SK-N-SH (cell line): ENCODE results near the gene PHPT1. TPM values are rescaled to one million over a fixed set of nuclear protein-coding genes. Genes with fewer than 3 reads are reported as not detected.

Experiments used
- CTCF ChIA-PET: fragments of 300-600, 350-600 bp; formaldehyde crosslinking; extraction: SDS; loops from one replicate; lab custom pipeline; 2021; lab: Yijun Ruan, JAX
- POLR2A ChIA-PET: fragments of 350-600 bp; sonication (Branson Sonifier 250); formaldehyde crosslinking; extraction: SDS; loops from one replicate; lab custom pipeline; 2020; ENCODE audit warnings: antibody characterized with exemption, inconsistent platforms; lab: Yijun Ruan, JAX
- DNase-seq: peaks from one replicate; pipeline ENCODE4 v3.0.0; 2012
- H2AFZ ChIP-seq: fragments of 200-600 bp; sonication (generic); 2 replicates; pipeline ENCODE4 v1.8.1; 2016; ENCODE audit warnings: antibody characterized with exemption, mild to moderate bottlenecking, low read depth
- H3F3A ChIP-seq: fragments of 200-600 bp; sonication (generic); replicated peaks from 2 replicates; pipeline ENCODE3; 2016; ENCODE audit warnings: antibody characterized with exemption, mild to moderate bottlenecking; ENCODE audit not compliant: insufficient read depth
- H3K27ac ChIP-seq, 2 experiments: fragments of 200-500 bp in 1 of 2; fragments of 200-600 bp in 1 of 2; sonication (Bioruptor generic) in 1 of 2; sonication (generic), shearing (Covaris generic) in 1 of 2; 2 replicates each; pipeline versions ENCODE4 v1.5.1 to v1.6.1; 2014 to 2016; ENCODE audit warnings: low read depth in 2 of 2, inconsistent platforms in 1 of 2, low read length in 1 of 2, mild to moderate bottlenecking in 1 of 2, mixed read lengths in 1 of 2
- H3K27me3 ChIP-seq: fragments of 200-600 bp; sonication (generic), shearing (Covaris generic); 2 replicates; pipeline ENCODE4 v1.6.1; 2016; ENCODE audit warnings: mixed run types; ENCODE audit not compliant: insufficient read depth
- H3K36me3 ChIP-seq, 2 experiments: fragments of 200-500 bp in 1 of 2; fragments of 200-600 bp in 1 of 2; sonication (Bioruptor generic) in 1 of 2; sonication (generic) in 1 of 2; replicated peaks in 1 of 2; 2 replicates each; pipeline versions ENCODE3 to v1.5.1; 2014 to 2016; ENCODE audit warnings: low read length in 1 of 2, mild to moderate bottlenecking in 1 of 2; ENCODE audit not compliant: insufficient read depth in 2 of 2, control insufficient read depth in 1 of 2
- H3K4me1 ChIP-seq, 2 experiments: fragments of 200-500 bp in 1 of 2; fragments of 200-600 bp in 1 of 2; sonication (Bioruptor generic) in 1 of 2; sonication (generic), shearing (Covaris generic) in 1 of 2; 2 replicates each; pipeline versions ENCODE4 v1.5.1 to v1.6.1; 2014 to 2016; ENCODE audit warnings: low read depth in 1 of 2, low read length in 1 of 2, mixed run types in 1 of 2; ENCODE audit not compliant: insufficient read depth in 2 of 2, control insufficient read depth in 1 of 2
- H3K4me2 ChIP-seq: fragments of 200-600 bp; sonication (generic), shearing (Covaris generic); 2 replicates; pipeline ENCODE4 v1.6.1; 2017; ENCODE audit warnings: mixed run types
- H3K4me3 ChIP-seq, 2 experiments: fragments of 200-500 bp in 1 of 2; fragments of 200-600 bp in 1 of 2; sonication (Bioruptor generic) in 1 of 2; sonication (generic), shearing (Covaris generic) in 1 of 2; 2 replicates each; pipeline versions ENCODE4 v1.5.1 to v1.8.1; 2014 to 2016; ENCODE audit warnings: low read depth in 2 of 2, inconsistent platforms in 1 of 2, low read length in 1 of 2, mild to moderate bottlenecking in 1 of 2, mixed read lengths in 1 of 2, moderate library complexity in 1 of 2
- H3K79me2 ChIP-seq: fragments of 200-600 bp; sonication (generic); 2 replicates; pipeline ENCODE4 v1.8.1; 2017; ENCODE audit warnings: mild to moderate bottlenecking; ENCODE audit not compliant: insufficient read depth
- H3K9ac ChIP-seq: fragments of 200-600 bp; sonication (generic); 2 replicates; pipeline ENCODE4 v1.6.1; 2017; ENCODE audit warnings: mixed run types
- H3K9me2 ChIP-seq: fragments of 200-600 bp; sonication (generic); 2 replicates; pipeline ENCODE4 v1.6.1; 2017; ENCODE audit warnings: mixed run types
- H3K9me3 ChIP-seq: fragments of 200-600 bp; sonication (generic); 2 replicates; pipeline ENCODE4 v1.6.1; 2017; ENCODE audit warnings: mixed run types, mild to moderate bottlenecking, moderate library complexity
- H4K20me1 ChIP-seq: fragments of 200-600 bp; sonication (generic); 2 replicates; pipeline ENCODE4 v1.6.1; 2017; ENCODE audit warnings: mild to moderate bottlenecking, mixed run types; ENCODE audit not compliant: insufficient read depth
- ELF1 ChIP-seq: IDR thresholded peaks from 2 replicates; pipeline ENCODE4 v1.4.0; 2012
- EP300 ChIP-seq, 2 experiments: IDR thresholded peaks; 2 replicates each; pipeline versions ENCODE4 v1.4.0 to v1.6.1; 2012; ENCODE audit warnings: borderline replicate concordance in 1 of 2, low read depth in 1 of 2, low read length in 1 of 2
- MEF2A ChIP-seq: IDR thresholded peaks from 2 replicates; pipeline ENCODE4 v1.4.0; 2012; ENCODE audit warnings: low read depth, borderline replicate concordance
- MXI1 ChIP-seq: IDR thresholded peaks from 2 replicates; pipeline ENCODE4 v1.6.1; 2012; ENCODE audit warnings: mild to moderate bottlenecking, low read depth, low read length, improper control_type of control experiment
- TAF1 ChIP-seq: IDR thresholded peaks from 2 replicates; pipeline ENCODE4 v1.6.1; 2012; ENCODE audit warnings: low read depth, mild to moderate bottlenecking, low read length, moderate library complexity, borderline replicate concordance
- WGBS: methylation state at CpG from one replicate; pipeline ENCODE4 v1.1.6; 2017; ENCODE audit warnings: low lambda C conversion rate; 5-methylcytosine and 5-hydroxymethylcytosine counted together
- polyA plus RNA-seq, 3 experiments: library from polyadenylated mRNA; depleted of rRNA; stranded (reverse); fragments of >200 nt; gene quantifications; 2 replicates each; pipeline ENCODE4 v1.2.3, GENCODE V29; 2012
- TF ChIP-seq, protein P1 (sequence below): fragments of 150-350 bp; IDR thresholded peaks from 2 replicates; pipeline ENCODE4 v1.6.1; 2016; ENCODE audit warnings: mild to moderate bottlenecking, low read depth, low read length
- TF ChIP-seq, protein P2 (sequence below): IDR thresholded peaks from 2 replicates; pipeline ENCODE4 v1.6.1; 2012; ENCODE audit warnings: mild to moderate bottlenecking, low read depth, low read length, moderate library complexity

PHPT1 gene
- polyA plus RNA-seq, 1 of the 3 experiments (the other 2 are of a cell fraction), result 517 TPM

GRCh38 chr9:136847826-136848392 lies 1.3 kb upstream of the PHPT1 start (continued):
- TF ChIP-seq, protein P1, sequence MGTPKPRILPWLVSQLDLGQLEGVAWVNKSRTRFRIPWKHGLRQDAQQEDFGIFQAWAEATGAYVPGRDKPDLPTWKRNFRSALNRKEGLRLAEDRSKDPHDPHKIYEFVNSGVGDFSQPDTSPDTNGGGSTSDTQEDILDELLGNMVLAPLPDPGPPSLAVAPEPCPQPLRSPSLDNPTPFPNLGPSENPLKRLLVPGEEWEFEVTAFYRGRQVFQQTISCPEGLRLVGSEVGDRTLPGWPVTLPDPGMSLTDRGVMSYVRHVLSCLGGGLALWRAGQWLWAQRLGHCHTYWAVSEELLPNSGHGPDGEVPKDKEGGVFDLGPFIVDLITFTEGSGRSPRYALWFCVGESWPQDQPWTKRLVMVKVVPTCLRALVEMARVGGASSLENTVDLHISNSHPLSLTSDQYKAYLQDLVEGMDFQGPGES, result no peak
- TF ChIP-seq EP300 (IDR thresholded peaks at IDR 0.05; ENCODE audit: borderline replicate concordance in 1 of 2, low read depth in 1 of 2, low read length in 1 of 2) (no peak), MEF2A (no peak), MXI1 (peak; percentile 73; the same call in 1 of the 2 replicates)
- TF ChIP-seq, protein P2, sequence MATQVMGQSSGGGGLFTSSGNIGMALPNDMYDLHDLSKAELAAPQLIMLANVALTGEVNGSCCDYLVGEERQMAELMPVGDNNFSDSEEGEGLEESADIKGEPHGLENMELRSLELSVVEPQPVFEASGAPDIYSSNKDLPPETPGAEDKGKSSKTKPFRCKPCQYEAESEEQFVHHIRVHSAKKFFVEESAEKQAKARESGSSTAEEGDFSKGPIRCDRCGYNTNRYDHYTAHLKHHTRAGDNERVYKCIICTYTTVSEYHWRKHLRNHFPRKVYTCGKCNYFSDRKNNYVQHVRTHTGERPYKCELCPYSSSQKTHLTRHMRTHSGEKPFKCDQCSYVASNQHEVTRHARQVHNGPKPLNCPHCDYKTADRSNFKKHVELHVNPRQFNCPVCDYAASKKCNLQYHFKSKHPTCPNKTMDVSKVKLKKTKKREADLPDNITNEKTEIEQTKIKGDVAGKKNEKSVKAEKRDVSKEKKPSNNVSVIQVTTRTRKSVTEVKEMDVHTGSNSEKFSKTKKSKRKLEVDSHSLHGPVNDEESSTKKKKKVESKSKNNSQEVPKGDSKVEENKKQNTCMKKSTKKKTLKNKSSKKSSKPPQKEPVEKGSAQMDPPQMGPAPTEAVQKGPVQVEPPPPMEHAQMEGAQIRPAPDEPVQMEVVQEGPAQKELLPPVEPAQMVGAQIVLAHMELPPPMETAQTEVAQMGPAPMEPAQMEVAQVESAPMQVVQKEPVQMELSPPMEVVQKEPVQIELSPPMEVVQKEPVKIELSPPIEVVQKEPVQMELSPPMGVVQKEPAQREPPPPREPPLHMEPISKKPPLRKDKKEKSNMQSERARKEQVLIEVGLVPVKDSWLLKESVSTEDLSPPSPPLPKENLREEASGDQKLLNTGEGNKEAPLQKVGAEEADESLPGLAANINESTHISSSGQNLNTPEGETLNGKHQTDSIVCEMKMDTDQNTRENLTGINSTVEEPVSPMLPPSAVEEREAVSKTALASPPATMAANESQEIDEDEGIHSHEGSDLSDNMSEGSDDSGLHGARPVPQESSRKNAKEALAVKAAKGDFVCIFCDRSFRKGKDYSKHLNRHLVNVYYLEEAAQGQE, result no peak
- TF ChIP-seq, all 33 proteins: peak for 6

- Histone ChIP-seq H3K9ac (peak overlapping the region; percentile 84), H3K4me3 (peak overlapping the region; percentile 89 to 97), H3K27me3 (no peaks in the 10 kb centered on the region), H3K9me3 (no peaks in the 10 kb centered on the region), H3K4me1 (peaks cover 6 to 15% of the 10 kb centered on the region in 2 experiments; a peak in 2 of 4 replicates), H3K79me2 (peaks cover 23% of the 10 kb centered on the region; the same call in 1 of the 2 replicates), H3F3A (no peaks in the 10 kb centered on the region), H3K9me2 (no peaks in the 10 kb centered on the region), H2AFZ (no peak overlapping the region), H3K36me3 (peaks cover 0 to 13% of the 10 kb centered on the region in 2 experiments), H3K4me2 (peak overlapping the region; percentile 100), H3K27ac (peak overlapping the region; percentile 84 to 98; a peak in 3 of 4 replicates), H4K20me1 (no peaks in the 10 kb centered on the region; the same call in 1 of the 2 replicates)
- under 1% methylated on average over 19 of the region's 53 CpGs for WGBS
- ChIA-PET POLR2A (interaction anchor here (0.7 to 1.3 kb wide), 6 partner anchors 13 to 51 kb away, joined by 3 to 5 read pairs (median 3); partner anchors contain the start of genes EDF1, RABL6 and TRAF2), CTCF (interaction anchor here (1.2 to 2.5 kb wide), 3 partner anchors 56 to 181 kb away, joined by 3 to 11 read pairs (median 8); partner anchors contain the start of gene TMEM141)
- no peak for TF ChIP-seq TAF1
- TF ChIP-seq ELF1, result 0 out of 2 replicates have a peak, but pooled peaks have one; percentile 6
- peak; percentile 85 for DNase-seq
These were observed 694 bp upstream of the PHPT1 start for GRCh38 chr9:136848393-136849037.
